AG10803 (cell line): ENCODE data around the gene SEC16A.
A peak's percentile ranks its signal among the peaks of the same experiment; 100 is the strongest.

ENCODE experiments used
- DNase-seq: peaks from one replicate; pipeline ENCODE4 v3.0.0; 2010; ENCODE audit warnings: low read depth
- H3K4me3 ChIP-seq: 2 replicates; pipeline ENCODE4 v1.5.1; 2011; ENCODE audit warnings: mild to moderate bottlenecking, low read length, control low read depth
- TF ChIP-seq, protein P1 (sequence below): conservative IDR thresholded peaks from 2 replicates; pipeline ENCODE4 v1.5.1; 2011; ENCODE audit warnings: mild to moderate bottlenecking, low read length, control low read depth, inconsistent platforms

The SEC16A gene

DNA sequence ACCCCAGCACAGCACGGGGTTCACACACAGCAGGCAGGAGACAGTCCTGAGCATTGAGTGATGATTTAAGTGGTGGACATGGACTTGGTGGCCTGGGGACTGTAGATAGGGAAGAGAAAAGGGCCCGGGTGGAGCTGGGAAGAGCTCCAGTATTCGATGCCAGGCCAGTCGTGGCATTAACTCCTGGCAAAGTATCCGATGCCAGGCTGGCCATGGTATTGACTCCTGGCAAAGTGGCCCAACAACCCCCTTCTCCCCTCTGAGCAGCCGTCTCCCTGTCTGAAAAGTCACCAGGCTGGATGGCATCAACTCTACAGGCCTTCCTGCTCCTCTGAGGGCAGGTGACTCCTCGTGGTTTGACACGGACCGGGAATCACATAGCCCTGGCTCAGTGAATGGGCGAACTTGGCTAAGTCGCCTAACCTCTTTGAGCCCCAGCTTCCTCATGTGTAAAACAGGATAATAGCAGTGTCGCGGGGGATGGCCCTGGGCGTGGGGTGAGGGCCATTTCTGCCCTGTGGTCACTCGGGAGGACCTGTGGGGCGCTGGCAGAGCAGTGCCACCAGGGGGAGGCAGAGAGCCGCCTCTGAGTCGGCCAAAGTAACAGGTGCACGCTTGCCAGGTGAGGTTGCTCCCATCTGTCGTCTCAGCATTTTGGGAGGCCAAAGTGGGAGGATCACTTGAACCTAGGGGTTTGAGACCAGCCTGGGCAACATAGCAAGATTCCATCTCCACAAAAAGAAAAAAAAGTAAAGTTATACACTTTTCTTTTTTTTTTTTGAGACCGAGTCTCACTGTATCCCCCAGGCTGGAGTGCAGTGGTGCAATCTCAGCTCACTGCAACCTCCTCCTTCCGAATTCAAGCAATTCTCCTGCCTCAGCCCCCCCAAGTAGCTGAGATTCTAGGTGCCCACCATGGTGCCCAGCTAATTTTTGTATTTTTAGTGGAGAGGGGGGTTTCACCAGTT, 5.7 kb upstream of the SEC16A start:
- DNase-seq: no peak
- no peak overlapping the region for H3K4me3 ChIP-seq
- TF ChIP-seq, protein P1, sequence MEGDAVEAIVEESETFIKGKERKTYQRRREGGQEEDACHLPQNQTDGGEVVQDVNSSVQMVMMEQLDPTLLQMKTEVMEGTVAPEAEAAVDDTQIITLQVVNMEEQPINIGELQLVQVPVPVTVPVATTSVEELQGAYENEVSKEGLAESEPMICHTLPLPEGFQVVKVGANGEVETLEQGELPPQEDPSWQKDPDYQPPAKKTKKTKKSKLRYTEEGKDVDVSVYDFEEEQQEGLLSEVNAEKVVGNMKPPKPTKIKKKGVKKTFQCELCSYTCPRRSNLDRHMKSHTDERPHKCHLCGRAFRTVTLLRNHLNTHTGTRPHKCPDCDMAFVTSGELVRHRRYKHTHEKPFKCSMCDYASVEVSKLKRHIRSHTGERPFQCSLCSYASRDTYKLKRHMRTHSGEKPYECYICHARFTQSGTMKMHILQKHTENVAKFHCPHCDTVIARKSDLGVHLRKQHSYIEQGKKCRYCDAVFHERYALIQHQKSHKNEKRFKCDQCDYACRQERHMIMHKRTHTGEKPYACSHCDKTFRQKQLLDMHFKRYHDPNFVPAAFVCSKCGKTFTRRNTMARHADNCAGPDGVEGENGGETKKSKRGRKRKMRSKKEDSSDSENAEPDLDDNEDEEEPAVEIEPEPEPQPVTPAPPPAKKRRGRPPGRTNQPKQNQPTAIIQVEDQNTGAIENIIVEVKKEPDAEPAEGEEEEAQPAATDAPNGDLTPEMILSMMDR: peak; percentile 90

DNA sequence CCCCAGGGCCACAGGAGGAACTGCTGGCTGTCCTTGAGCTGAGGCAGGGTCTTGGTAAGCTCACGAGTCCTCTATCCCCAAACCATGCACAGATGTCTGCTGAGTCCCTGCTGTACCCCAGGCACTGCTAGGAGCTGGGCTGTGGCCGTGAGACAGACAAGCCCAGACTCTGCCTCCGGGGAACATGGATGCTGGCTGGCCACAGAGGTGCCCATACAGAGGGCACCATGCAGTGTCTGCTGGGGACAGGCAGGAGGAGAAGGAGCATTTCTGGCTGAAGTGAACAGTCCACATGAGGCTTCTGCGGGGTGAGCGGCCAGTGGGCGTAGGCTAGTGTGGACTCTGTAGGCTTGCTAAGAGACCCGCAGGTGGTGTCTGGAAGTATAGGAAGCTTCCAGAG, 4.8 kb upstream of the SEC16A start:
- no peak overlapping the region for H3K4me3 ChIP-seq
- no peak for DNase-seq
- TF ChIP-seq, protein P1: no peak

- no peak for DNase-seq
- no peak overlapping the region for H3K4me3 ChIP-seq
- TF ChIP-seq, protein P1: no peak
These were observed 4.2 kb upstream of the SEC16A start for GRCh38 chr9:136486823-136487620.

DNA sequence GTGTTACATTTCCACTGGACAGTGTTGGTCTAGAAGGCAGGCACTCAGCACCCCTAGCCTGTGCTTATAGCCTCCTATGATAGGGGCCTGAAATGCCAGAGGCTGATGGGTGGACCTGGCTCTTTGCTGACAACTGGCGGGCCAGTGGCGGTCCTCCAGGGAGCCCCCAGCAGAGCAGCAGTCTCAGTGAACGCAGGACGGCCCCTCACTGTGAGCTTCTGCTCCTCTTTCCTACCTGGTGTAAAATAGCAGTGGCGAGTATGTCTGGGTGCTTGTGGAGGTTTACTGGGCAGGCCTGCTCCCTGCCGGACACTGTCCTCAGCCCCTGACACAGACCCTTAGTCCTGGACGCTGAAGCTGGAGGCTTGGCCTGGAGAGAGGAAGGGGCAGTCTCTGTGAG, 3.3 kb upstream of the SEC16A start:
- TF ChIP-seq, protein P1: no peak
- no peak overlapping the region for H3K4me3 ChIP-seq
- DNase-seq: no peak

GRCh38 chr9:136485049-136486045, 2.5 kb upstream of the SEC16A start:
- TF ChIP-seq, protein P1: peak; percentile 87
- DNase-seq: peak; percentile 67
- no peak overlapping the region; the same call in 1 of the 2 replicates for H3K4me3 ChIP-seq
